Raji (cell line): ENCODE data around the gene VPS4A.
A peak's percentile ranks its signal among the peaks of the same experiment; 100 is the strongest.

Experiments used
- POLR2A ChIP-seq: IDR thresholded peaks from 2 replicates; pipeline ENCODE4 v1.6.1; 2011; ENCODE audit warnings: low read depth, low read length, control low read depth; ENCODE audit not compliant: insufficient read depth

The VPS4A gene

DNA sequence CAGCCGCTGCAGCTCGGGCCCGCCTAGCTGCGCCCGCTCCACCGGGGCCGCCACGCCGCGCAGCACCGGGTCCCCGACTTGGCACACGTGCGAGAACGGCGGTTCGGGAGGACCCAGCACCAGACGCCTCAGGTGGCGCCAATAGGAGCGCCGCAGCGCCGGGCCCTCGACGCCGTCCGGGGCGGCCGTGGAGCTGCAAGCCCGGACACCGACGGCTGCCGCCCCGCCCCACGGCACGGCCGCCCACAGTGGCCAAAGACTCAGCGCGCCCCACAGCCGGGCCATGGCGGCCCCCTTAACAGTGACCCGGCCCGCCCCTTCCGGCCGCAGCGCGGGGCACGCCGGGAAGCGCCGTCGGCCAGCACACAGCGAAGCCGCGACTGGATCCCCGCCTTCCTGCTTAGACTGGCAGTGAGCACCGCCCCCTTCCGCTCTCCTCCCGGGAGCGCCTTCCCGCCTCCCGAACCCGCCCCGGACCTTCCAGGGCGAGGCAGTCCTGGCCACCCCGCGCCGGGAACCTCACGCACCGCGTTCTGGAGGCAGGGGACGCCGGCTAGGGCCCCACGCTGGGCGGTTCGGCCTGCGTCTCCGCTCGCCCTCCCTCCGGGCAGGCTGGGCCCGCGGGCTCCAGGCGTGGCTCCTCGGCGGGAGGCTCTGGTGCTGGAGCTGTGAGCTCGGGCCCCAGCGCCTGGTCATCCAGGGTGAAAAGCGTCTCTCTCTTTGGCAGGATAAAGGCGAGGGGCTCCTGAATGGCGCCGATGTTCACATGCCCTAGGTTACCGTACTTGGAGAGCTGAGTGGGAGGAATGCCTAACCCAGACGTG is 19.3 kb downstream of the VPS4A start, which contains the start of gene PDF:
PDF (minus strand) TSS at position 303 of the 824 bp plus-strand sequence; CDS start at position 285, 18 bp downstream.
- peak; percentile 85 for TF ChIP-seq POLR2A

- TF ChIP-seq POLR2A: no peak
These were observed 23.5 kb downstream of the VPS4A start for GRCh38 chr16:69334696-69335095.

DNA sequence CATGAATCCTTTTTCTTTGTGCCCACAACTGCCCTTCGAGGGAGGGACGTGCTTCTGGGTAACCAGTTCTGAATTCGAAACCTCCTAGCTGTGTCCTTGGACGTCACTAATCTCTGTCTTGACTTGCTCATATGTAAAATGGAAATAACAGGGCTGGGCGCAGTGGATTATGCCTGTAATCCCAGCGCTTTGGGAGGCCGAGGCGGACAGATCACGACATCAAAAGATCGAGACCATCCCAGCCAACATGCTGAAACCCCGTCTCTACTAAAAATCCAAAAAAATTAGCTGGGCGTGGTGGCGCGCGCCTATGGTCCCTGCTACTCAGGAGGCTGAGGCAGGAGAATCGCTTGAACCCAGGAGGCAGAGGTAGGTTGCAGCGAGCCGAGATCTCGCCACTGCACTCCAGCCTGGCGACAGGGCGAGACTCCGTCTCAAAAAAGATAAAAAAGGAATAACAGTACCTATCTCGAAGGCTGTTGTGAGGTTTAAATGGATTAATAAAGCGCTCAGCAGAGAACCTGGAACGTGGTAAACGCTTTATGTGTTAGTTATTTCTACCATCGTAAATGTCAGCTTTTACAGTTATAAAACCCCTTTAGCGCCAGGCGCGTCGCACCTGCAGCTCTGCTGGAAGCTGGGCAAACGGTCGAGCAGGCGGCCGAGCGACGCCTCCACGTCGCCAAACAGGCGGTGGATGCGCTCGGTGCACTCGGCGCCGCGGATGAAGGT is 27.6 kb downstream of the VPS4A start:
- TF ChIP-seq POLR2A: no peak

- TF ChIP-seq POLR2A: peak; percentile 96
These were observed 28.3 kb downstream of the VPS4A start, which contains the start of the genes COG8 and NIP7 for GRCh38 chr16:69339289-69340094. COG8 (minus strand) TSS chr16:69339564; CDS start chr16:69339552, 12 bp downstream. NIP7 (plus strand) TSS chr16:69339772; CDS start chr16:69339830, 58 bp downstream.

DNA sequence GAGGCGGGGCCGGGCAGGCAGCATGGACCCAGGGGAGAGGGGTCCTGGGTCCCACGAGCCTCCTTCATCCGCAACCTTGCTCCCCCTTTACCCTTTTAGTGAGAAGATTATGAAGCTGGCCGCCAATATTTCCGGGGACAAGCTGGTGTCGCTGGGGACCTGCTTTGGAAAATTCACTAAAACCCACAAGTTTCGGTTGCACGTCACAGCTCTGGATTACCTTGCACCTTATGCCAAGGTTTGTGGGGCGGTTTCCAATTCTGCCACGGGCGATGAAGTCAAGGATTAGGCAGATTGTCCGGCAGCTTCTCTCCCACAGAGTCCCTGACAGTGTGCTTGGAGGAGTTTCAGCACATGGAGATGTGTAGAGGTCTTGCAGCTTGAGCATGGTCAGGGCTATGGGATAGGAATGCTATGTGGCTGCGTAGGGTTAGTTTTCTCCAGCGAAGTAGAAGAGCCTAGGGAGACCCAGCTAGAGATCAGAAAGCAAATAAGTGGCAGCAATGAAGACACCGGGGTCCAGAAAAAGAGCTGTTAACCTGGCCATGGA is 29.0 kb downstream of the VPS4A start:
- TF ChIP-seq POLR2A: no peak

GRCh38 chr16:69344171-69344570 is 33.0 kb downstream of the VPS4A start:
- no peak for TF ChIP-seq POLR2A

- no peak for TF ChIP-seq POLR2A
These were observed 34.8 kb downstream of the VPS4A start for GRCh38 chr16:69345923-69346322.

- no peak for TF ChIP-seq POLR2A
These were observed 35.5 kb downstream of the VPS4A start for GRCh38 chr16:69346683-69347082.

DNA sequence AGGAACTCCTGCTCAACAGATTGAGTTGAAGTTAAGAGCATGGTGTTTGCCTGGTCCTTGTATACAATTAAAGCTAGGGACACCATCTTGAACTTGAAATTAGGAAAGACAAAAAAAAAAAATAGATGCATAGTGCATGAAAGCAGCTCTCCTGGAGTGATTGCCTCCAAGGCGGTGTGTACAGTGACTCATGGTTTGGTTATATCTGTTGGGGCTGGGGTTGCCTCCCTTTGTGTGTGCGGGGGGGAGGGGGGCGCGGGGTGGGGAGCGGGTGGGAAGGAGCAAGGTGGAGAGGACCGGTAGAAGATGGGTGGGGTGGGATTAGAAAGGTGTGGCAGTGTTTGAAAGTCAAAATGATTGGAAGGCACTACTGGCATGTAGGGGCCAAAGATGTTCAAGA is 37.1 kb downstream of the VPS4A start:
- TF ChIP-seq POLR2A: no peak

DNA sequence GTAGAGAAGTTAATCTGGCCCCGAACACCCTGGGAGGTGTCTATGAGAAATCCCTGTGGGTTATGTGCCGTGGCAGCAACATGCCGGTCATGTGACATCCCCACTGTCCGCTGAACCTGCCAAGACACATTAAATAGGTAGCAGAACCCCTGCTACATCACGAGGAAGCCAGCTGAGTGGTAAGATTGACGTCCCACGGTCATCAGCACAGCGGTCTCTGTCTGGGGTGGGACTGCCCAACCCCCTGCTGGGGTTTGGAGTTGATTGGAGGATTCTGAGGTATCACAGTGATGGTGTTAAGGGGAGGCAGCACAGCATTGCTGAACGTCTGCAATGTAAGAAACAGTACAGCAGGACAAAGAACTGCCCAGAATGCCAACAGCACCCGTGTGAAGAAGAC is 38.4 kb downstream of the VPS4A start:
- no peak for TF ChIP-seq POLR2A

- TF ChIP-seq POLR2A: no peak
These were observed 39.5 kb downstream of the VPS4A start for GRCh38 chr16:69350536-69351133.

GRCh38 chr16:69351309-69352027 is 40.3 kb downstream of the VPS4A start, which contains the start of gene TMED6:
TMED6 (minus strand) TSS chr16:69351786; CDS start chr16:69351753, 33 bp downstream.
- TF ChIP-seq POLR2A: no peak

GRCh38 chr16:69363281-69363717 is 52.1 kb downstream of the VPS4A start:
- TF ChIP-seq POLR2A: no peak

GRCh38 chr16:69364088-69364487 is 52.9 kb downstream of the VPS4A start:
- TF ChIP-seq POLR2A: no peak
